HG03439 (cell line): ENCODE data around the gene PNMA8C.

Experiments used
- ATAC-seq: cut with Tn5 transposase; IDR thresholded peaks from one replicate; pipeline ENCODE4 v1.9.1; 2021; ENCODE audit warnings: mild to moderate bottlenecking, moderate library complexity; ENCODE audit not compliant: unreplicated experiment

The PNMA8C gene

GRCh38 chr19:46428239-46429135, at the start of gene PNMA8C:
TSS of gene PNMA8C (minus strand) at chr19:46428936. CDS start at chr19:46428359, 577 bp downstream.
- no peak for ATAC-seq

GRCh38 chr19:46475986-46476385, 47.2 kb upstream of the PNMA8C start:
- ATAC-seq: no peak

GRCh38 chr19:46474211-46474610, 45.5 kb upstream of the PNMA8C start:
- no peak for ATAC-seq

- no peak for ATAC-seq
Observed at GRCh38 chr19:46472592-46472991, 43.9 kb upstream of the PNMA8C start.

- ATAC-seq: no peak
Observed at GRCh38 chr19:46471811-46472543, 43.2 kb upstream of the PNMA8C start.

GRCh38 chr19:46471116-46471733, 42.5 kb upstream of the PNMA8C start, which contains the start of gene PNMA8A:
TSS of gene PNMA8A (minus strand) at chr19:46471563. CDS start at chr19:46471035, 528 bp downstream.
- no peak for ATAC-seq

GRCh38 chr19:46470376-46470775, 41.6 kb upstream of the PNMA8C start:
- ATAC-seq: no peak

GRCh38 chr19:46469541-46470185, 40.9 kb upstream of the PNMA8C start:
- no peak for ATAC-seq

GRCh38 chr19:46466536-46467196, 37.9 kb upstream of the PNMA8C start:
- ATAC-seq: no peak

GRCh38 chr19:46463516-46463915, 34.8 kb upstream of the PNMA8C start:
- ATAC-seq: no peak

GRCh38 chr19:46461537-46461936, 32.8 kb upstream of the PNMA8C start:
- ATAC-seq: no peak

GRCh38 chr19:46460981-46461380, 32.2 kb upstream of the PNMA8C start:
- ATAC-seq: no peak

- no peak for ATAC-seq
Observed at GRCh38 chr19:46460055-46460454, 31.3 kb upstream of the PNMA8C start.

- ATAC-seq: no peak
Observed at GRCh38 chr19:46456930-46457329, 28.2 kb upstream of the PNMA8C start.

- ATAC-seq: no peak
Observed at GRCh38 chr19:46454244-46454643, 25.5 kb upstream of the PNMA8C start.

GRCh38 chr19:46453661-46454060, 24.9 kb upstream of the PNMA8C start:
- no peak for ATAC-seq

- no peak for ATAC-seq
Observed at GRCh38 chr19:46452186-46452585, 23.4 kb upstream of the PNMA8C start.

GRCh38 chr19:46451352-46451751, 22.6 kb upstream of the PNMA8C start:
- no peak for ATAC-seq

- no peak for ATAC-seq
Observed at GRCh38 chr19:46450737-46451136, 22.0 kb upstream of the PNMA8C start.

GRCh38 chr19:46449228-46449627, 20.5 kb upstream of the PNMA8C start:
- no peak for ATAC-seq
